ENCODE measurements around the gene PRELID2. TPM values are rescaled to one million over a fixed set of nuclear protein-coding genes. Genes with fewer than 3 reads are reported as not detected.

The PRELID2 gene
- total and polyA plus RNA-seq, 2 donors from 2014 or later, result 3.8 to 12.1 TPM

DNA sequence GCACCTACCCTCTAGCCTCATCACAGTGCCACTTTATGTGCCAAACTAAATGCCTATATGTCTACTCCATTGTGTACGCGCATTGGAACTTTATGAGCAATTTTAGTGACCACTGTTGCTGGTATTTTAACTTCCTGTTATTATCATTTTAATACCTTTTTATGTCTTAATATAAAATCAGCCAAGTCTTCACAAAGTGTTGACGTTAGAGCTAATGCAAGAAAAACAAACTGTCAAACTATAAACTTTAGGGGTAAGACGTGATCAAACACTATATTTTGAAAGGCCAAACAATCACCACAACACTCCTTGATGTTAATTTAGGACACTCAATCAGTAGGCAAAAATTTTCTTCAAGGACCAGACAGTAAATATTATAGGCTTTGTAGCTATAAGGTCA, 73.9 kb downstream of the PRELID2 start:
- TF ChIP-seq, protein P1, sequence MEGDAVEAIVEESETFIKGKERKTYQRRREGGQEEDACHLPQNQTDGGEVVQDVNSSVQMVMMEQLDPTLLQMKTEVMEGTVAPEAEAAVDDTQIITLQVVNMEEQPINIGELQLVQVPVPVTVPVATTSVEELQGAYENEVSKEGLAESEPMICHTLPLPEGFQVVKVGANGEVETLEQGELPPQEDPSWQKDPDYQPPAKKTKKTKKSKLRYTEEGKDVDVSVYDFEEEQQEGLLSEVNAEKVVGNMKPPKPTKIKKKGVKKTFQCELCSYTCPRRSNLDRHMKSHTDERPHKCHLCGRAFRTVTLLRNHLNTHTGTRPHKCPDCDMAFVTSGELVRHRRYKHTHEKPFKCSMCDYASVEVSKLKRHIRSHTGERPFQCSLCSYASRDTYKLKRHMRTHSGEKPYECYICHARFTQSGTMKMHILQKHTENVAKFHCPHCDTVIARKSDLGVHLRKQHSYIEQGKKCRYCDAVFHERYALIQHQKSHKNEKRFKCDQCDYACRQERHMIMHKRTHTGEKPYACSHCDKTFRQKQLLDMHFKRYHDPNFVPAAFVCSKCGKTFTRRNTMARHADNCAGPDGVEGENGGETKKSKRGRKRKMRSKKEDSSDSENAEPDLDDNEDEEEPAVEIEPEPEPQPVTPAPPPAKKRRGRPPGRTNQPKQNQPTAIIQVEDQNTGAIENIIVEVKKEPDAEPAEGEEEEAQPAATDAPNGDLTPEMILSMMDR (IDR thresholded peaks at IDR 0.05; ENCODE audit: borderline replicate concordance, extremely low read depth, insufficient read depth), result no peak
- Histone ChIP-seq H3K9me3 (ENCODE audit: control insufficient read depth in 2 of 3, insufficient read depth in 1 of 3, low read length in 3 of 3) (no peaks in the 10 kb centered on the region), H3K27me3 (ENCODE audit: control insufficient read depth, insufficient read depth, low read length) (no peaks in the 10 kb centered on the region), H3K4me1 (ENCODE audit: control insufficient read depth in 2 of 3, insufficient read depth in 2 of 3, low read depth in 1 of 3, low read length in 3 of 3) (no peaks in the 10 kb centered on the region), H3K9ac (ENCODE audit: low read length in 3 of 3) (no peak overlapping the region), H3K36me3 (ENCODE audit: control insufficient read depth in 2 of 3, insufficient read depth in 3 of 3, low read length in 3 of 3) (no peaks in the 10 kb centered on the region), H3K4me3 (ENCODE audit: low read length in 3 of 3) (no peak overlapping the region), H3K27ac (ENCODE audit: low read depth in 2 of 2, low read length in 2 of 2) (no peak overlapping the region)
- intact Hi-C loops (cut with DNase I), result no loop called here
- FAIRE-seq (no peak), DNase-seq (no peak)

DNA sequence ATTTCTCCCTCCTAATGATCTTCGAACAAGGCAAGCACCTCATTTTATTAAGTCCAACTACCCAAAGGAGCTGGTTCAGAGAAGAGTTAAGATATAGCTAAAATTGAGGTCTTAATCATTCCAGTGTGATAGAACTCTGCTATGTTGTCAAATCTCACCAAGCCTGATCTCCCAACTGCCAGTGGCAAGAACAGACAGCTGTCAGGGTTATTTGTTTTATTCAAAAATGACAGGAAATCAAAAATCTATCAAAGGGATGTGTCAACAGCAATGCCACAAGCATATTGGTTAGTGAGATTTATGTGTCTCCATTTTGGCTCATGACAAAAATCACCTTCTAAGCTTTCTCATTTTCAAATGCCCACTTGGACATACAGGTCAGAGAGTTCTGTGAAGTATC, 74.5 kb downstream of the PRELID2 start:
- no peaks in the 10 kb centered on the region for H3K4me1 ChIP-seq (ENCODE audit: control insufficient read depth in 2 of 3, insufficient read depth in 2 of 3, low read depth in 1 of 3, low read length in 3 of 3)
- DNase-seq (no peak), FAIRE-seq (no peak)
- H3K9ac ChIP-seq (ENCODE audit: low read length in 3 of 3), result no peak overlapping the region
- TF ChIP-seq, protein P1 (IDR thresholded peaks at IDR 0.05; ENCODE audit: borderline replicate concordance, extremely low read depth, insufficient read depth), result no peak
- H3K27me3 ChIP-seq (ENCODE audit: control insufficient read depth, insufficient read depth, low read length), result no peaks in the 10 kb centered on the region
- H3K27ac ChIP-seq (ENCODE audit: low read depth in 2 of 2, low read length in 2 of 2), result no peak overlapping the region
- no peak overlapping the region for H3K4me3 ChIP-seq (ENCODE audit: low read length in 3 of 3)
- intact Hi-C loops (cut with DNase I), result no loop called here
- no peaks in the 10 kb centered on the region for H3K36me3 ChIP-seq (ENCODE audit: control insufficient read depth in 2 of 3, insufficient read depth in 3 of 3, low read length in 3 of 3)
- no peaks in the 10 kb centered on the region for H3K9me3 ChIP-seq (ENCODE audit: control insufficient read depth in 2 of 3, insufficient read depth in 1 of 3, low read length in 3 of 3)

DNA sequence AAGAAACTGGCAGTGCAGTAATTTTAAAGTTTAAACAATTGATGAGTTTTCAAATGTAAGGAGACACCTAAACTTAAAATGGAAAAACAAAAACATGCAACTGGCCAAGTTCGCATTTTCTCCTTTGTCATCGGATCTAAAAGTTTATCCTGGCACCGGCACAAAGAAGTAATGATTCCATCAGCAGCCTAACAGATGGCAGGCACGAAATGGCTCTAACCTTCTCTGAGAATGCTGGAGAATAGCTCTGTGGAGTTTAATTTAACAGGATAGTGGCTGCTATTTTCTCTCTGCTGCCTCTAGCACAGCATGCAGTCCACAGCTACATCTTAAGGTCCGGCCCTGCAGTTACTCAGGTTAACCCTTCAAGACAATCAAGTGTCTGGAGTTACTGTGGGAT, 82.2 kb downstream of the PRELID2 start:
- no peaks in the 10 kb centered on the region for H3K27me3 ChIP-seq (ENCODE audit: control insufficient read depth, insufficient read depth, low read length)
- no peak for FAIRE-seq

More for the DNA sequence above, 82.2 kb downstream of the PRELID2 start:
- Histone ChIP-seq H3K4me1 (ENCODE audit: control insufficient read depth in 2 of 3, insufficient read depth in 2 of 3, low read depth in 1 of 3, low read length in 3 of 3) (no peaks in the 10 kb centered on the region), H3K36me3 (ENCODE audit: control insufficient read depth in 2 of 3, insufficient read depth in 3 of 3, low read length in 3 of 3) (no peaks in the 10 kb centered on the region), H3K4me3 (ENCODE audit: low read length in 3 of 3) (no peak overlapping the region), H3K9ac (ENCODE audit: low read length in 3 of 3) (no peak overlapping the region), H3K9me3 (ENCODE audit: control insufficient read depth in 2 of 3, insufficient read depth in 1 of 3, low read length in 3 of 3) (peaks cover 0 to 3% (median 0%) of the 10 kb centered on the region in 3 donors), H3K27ac (ENCODE audit: low read depth in 2 of 2, low read length in 2 of 2) (no peak overlapping the region)
- TF ChIP-seq, protein P1 (IDR thresholded peaks at IDR 0.05; ENCODE audit: borderline replicate concordance, extremely low read depth, insufficient read depth), result no peak
- intact Hi-C loops (cut with DNase I), result no loop called here
- DNase-seq, result peak in 2 of 5 donors; percentile 4 to 40
